Ovary (tissue), 9 donors: ENCODE measurements around the gene TFPI2. TPM values are rescaled to one million over a fixed set of nuclear protein-coding genes. Genes with fewer than 3 reads are reported as not detected.

Experiments used
- DNase-seq, 5 donors: peaks; one replicate each; pipeline ENCODE4 v3.0.0-alpha.2; 2019 to 2020
- H3K27ac ChIP-seq, 2 donors: fragments of 200-600 bp; one replicate each; pipeline versions ENCODE4 v1.5.1 to v1.8.0; 2019 to 2022
- H3K27me3 ChIP-seq: fragments of 200-600 bp; one replicate; pipeline ENCODE4 v1.8.0; 2022
- H3K36me3 ChIP-seq: fragments of 200-600 bp; sonication (generic); one replicate; pipeline ENCODE4 v1.5.1; 2019
- H3K4me1 ChIP-seq: one replicate; pipeline ENCODE4 v1.8.1; 2013; ENCODE audit warnings: mild to moderate bottlenecking, moderate library complexity; ENCODE audit not compliant: insufficient read depth
- H3K4me3 ChIP-seq: fragments of 200-600 bp; sonication (generic); one replicate; pipeline ENCODE4 v1.5.1; 2017
- H3K9me3 ChIP-seq, 2 donors: fragments of 200-600 bp in 1 of 2; sonication (generic) in 1 of 2; one replicate each; pipeline versions ENCODE4 v1.5.1 to v1.8.1; 2013 to 2019; ENCODE audit warnings: mild to moderate bottlenecking in 1 of 2, moderate library complexity in 1 of 2
- CTCF ChIP-seq, 3 donors: fragments of 450-650 bp in 2 of 3; fragments of 200-600 bp in 1 of 3; IDR thresholded peaks; one replicate each; pipeline versions ENCODE4 v1.5.1 to v1.8.0; 2016 to 2022; ENCODE audit warnings: antibody characterized with exemption in 3 of 3, mild to moderate bottlenecking in 1 of 3
- EP300 ChIP-seq: sonication (generic); formaldehyde crosslinking; IDR thresholded peaks from one replicate; pipeline ENCODE4 v1.6.1; 2017; ENCODE audit warnings: antibody characterized with exemption
- POLR2A ChIP-seq: fragments of 450-650 bp; IDR thresholded peaks from one replicate; pipeline ENCODE4 v1.6.1; 2017; ENCODE audit warnings: antibody characterized with exemption, mild to moderate bottlenecking, moderate library complexity
- WGBS, 3 donors: extraction: QIAGEN DNeasy Blood & Tissue Kit in 1 of 3; methylation state at CpG; one replicate each; pipeline versions ENCODE4 v1.1.5 to v1.1.7; 2013 to 2017; 5-methylcytosine and 5-hydroxymethylcytosine counted together
- intact Hi-C, 4 donors: fragments of 100-400 bp; cut with DNase I; formaldehyde crosslinking; loops; one replicate each; pipeline versions ENCODE4 v1.11.0 to v1.15.1; 2022 to 2023
- polyA plus RNA-seq, 2 donors: library from polyadenylated mRNA; stranded (reverse); fragments of 200-250 nt in 1 of 2; fragments of 350-450 nt in 1 of 2; fragmentation: Illumina TruSeq in 1 of 2; extraction: RNeasy Lipid Tissue Mini Kit (QIAGEN cat#74804) in 1 of 2; gene quantifications; one replicate each; pipeline ENCODE4 v1.2.3, GENCODE V29; 2013 to 2014
- total RNA-seq, 7 donors: library from RNA; depleted of rRNA in 2 of 7; stranded (reverse); fragments of >200 nt in 2 of 7; fragmentation: NEBNext Ultra II Directional in 3 of 7; extraction: Animal tissue kit (Norgen Biotek cat#: 25700) in 3 of 7; gene quantifications; one replicate each; pipeline versions ENCODE4 v1.1.0 to v1.2.4, GENCODE V29; 2016 to 2023
- donor health status: DM: no; HTN: no; CAD: no; lungs with moderate emphysema.
- donor health status: DM: no; HTN: no; CAD: no.
- donor health status: Bipolar disorder and iron deficiency.
- donor health status: DM: yes; HTN: yes; CAD: no.
- donor health status: DM: no; HTN: no; CAD: no.
- donor health status: DM: yes; HTN: yes; CAD: no.

Gene TFPI2
- total and polyA plus RNA-seq, 9 donors: 22.9 to 126 (median 45.0) TPM

GRCh38 chr7:93883917-93884345 is 6.6 kb downstream of the TFPI2 start:
- Histone ChIP-seq H3K36me3 (no peaks in the 10 kb centered on the region), H3K4me3 (no peak overlapping the region), H3K27ac (no peak overlapping the region), H3K4me1 (no peaks in the 10 kb centered on the region), H3K9me3 (no peaks in the 10 kb centered on the region), H3K27me3 (no peaks in the 10 kb centered on the region)
- TF ChIP-seq CTCF (IDR thresholded peaks at IDR 0.05) (no peak), POLR2A (no peak), EP300 (no peak)
- DNase-seq: no peak
- intact Hi-C loops: no loop called here

GRCh38 chr7:93883078-93883916 is 7.3 kb downstream of the TFPI2 start:
- H3K36me3 ChIP-seq: no peaks in the 10 kb centered on the region
- H3K4me1 ChIP-seq: no peaks in the 10 kb centered on the region
- intact Hi-C loops: no loop called here
- H3K4me3 ChIP-seq: no peak overlapping the region
- WGBS, 3 donors: 81 to 88% (median 81%) methylated on average over 3 of the region's 3 CpGs
- no peak for TF ChIP-seq CTCF (IDR thresholded peaks at IDR 0.05)
- no peak for TF ChIP-seq POLR2A
- TF ChIP-seq EP300: no peak
- H3K27me3 ChIP-seq: no peaks in the 10 kb centered on the region
- H3K9me3 ChIP-seq: no peaks in the 10 kb centered on the region
- no peak for DNase-seq
- no peak overlapping the region for H3K27ac ChIP-seq

- no peak overlapping the region for H3K27ac ChIP-seq
- H3K9me3 ChIP-seq: no peaks in the 10 kb centered on the region
- H3K27me3 ChIP-seq: no peaks in the 10 kb centered on the region
- H3K4me1 ChIP-seq: no peaks in the 10 kb centered on the region
- H3K36me3 ChIP-seq: no peaks in the 10 kb centered on the region
- TF ChIP-seq EP300 (no peak), POLR2A (no peak), CTCF (IDR thresholded peaks at IDR 0.05) (no peak)
- DNase-seq: no peak
- H3K4me3 ChIP-seq: no peak overlapping the region
- intact Hi-C loops: no loop called here
Observed at GRCh38 chr7:93882468-93882867, 8.1 kb downstream of the TFPI2 start.

GRCh38 chr7:93879356-93879755 is 11.2 kb downstream of the TFPI2 start:
- Histone ChIP-seq H3K27ac (no peak overlapping the region), H3K4me3 (no peak overlapping the region), H3K9me3 (no peaks in the 10 kb centered on the region), H3K36me3 (no peaks in the 10 kb centered on the region), H3K27me3 (no peaks in the 10 kb centered on the region), H3K4me1 (no peaks in the 10 kb centered on the region)
- TF ChIP-seq POLR2A: no peak
- no peak for TF ChIP-seq EP300
- intact Hi-C loops: no loop called here
- no peak for DNase-seq

GRCh38 chr7:93877742-93878141 is 12.8 kb downstream of the TFPI2 start:
- no peaks in the 10 kb centered on the region for H3K27me3 ChIP-seq
- no peak for TF ChIP-seq EP300
- TF ChIP-seq POLR2A: no peak
- TF ChIP-seq CTCF (IDR thresholded peaks at IDR 0.05): no peak
- H3K9me3 ChIP-seq: no peaks in the 10 kb centered on the region
- H3K4me1 ChIP-seq: no peaks in the 10 kb centered on the region
- intact Hi-C loops: no loop called here
- H3K27ac ChIP-seq: no peak overlapping the region
- no peaks in the 10 kb centered on the region for H3K36me3 ChIP-seq
- no peak overlapping the region for H3K4me3 ChIP-seq
- DNase-seq: no peak
- 81 to 88% (median 86%) methylated on average over 3 of the region's 3 CpGs for WGBS, 3 donors
